Measurements from ENCODE around the gene FAM149B1. TPM values are rescaled to one million over a fixed set of nuclear protein-coding genes. Genes with fewer than 3 reads are reported as not detected.

The FAM149B1 gene
- total RNA-seq, 4 donors from 2014 or later, result 12.4 to 21.7 (median 16.3) TPM

- intact Hi-C loops (cut with DNase I; ENCODE audit: low total_unique reads), result no loop called here
- 76 to 79% methylated on average over 2 of the region's 2 CpGs for WGBS, 2 donors
- DNase-seq (ENCODE audit: low spot score in 2 of 2), result no peak
- no peak overlapping the region for H3K4me3 ChIP-seq (ENCODE audit: low read depth, poor library complexity, severe bottlenecking)
- no peak for TF ChIP-seq POLR2A (IDR thresholded peaks at IDR 0.05)
- TF ChIP-seq CTCF (IDR thresholded peaks at IDR 0.05), result no peak
These were observed 947 bp upstream of the FAM149B1 start for GRCh38 chr10:73166972-73167371.

GRCh38 chr10:73167458-73167782 is 499 bp upstream of the FAM149B1 start:
- whole genome bisulfite sequencing, 2 donors, result 2 to 7% methylated on average over 5 of the region's 5 CpGs
- intact Hi-C loops (cut with DNase I; ENCODE audit: low total_unique reads), result no loop called here
- no peak for DNase-seq (ENCODE audit: low spot score in 2 of 2)
- peak overlapping the region; percentile 84 for H3K4me3 ChIP-seq (ENCODE audit: low read depth, poor library complexity, severe bottlenecking)
- no peak for TF ChIP-seq CTCF (IDR thresholded peaks at IDR 0.05)
- no peak for TF ChIP-seq POLR2A (IDR thresholded peaks at IDR 0.05)

GRCh38 chr10:73168465-73168803 is 515 bp downstream of the FAM149B1 start:
- TF ChIP-seq CTCF (IDR thresholded peaks at IDR 0.05) (no peak), POLR2A (IDR thresholded peaks at IDR 0.05) (no peak)
- 0% methylated on average over 6 of the region's 6 CpGs for WGBS, 2 donors
- H3K4me3 ChIP-seq (ENCODE audit: low read depth, poor library complexity, severe bottlenecking), result peak overlapping the region; percentile 84
- intact Hi-C loops (cut with DNase I; ENCODE audit: low total_unique reads), result no loop called here
- DNase-seq (ENCODE audit: low spot score in 2 of 2), result no peak

GRCh38 chr10:73169320-73169719 is 1.4 kb downstream of the FAM149B1 start:
- no peak for TF ChIP-seq POLR2A (IDR thresholded peaks at IDR 0.05)
- TF ChIP-seq CTCF (IDR thresholded peaks at IDR 0.05), result no peak
- WGBS, 2 donors, result 96 to 99% methylated on average over 3 of the region's 3 CpGs
- intact Hi-C loops (cut with DNase I; ENCODE audit: low total_unique reads), result no loop called here
- H3K4me3 ChIP-seq (ENCODE audit: low read depth, poor library complexity, severe bottlenecking), result no peak overlapping the region
- DNase-seq (ENCODE audit: low spot score in 2 of 2), result no peak

GRCh38 chr10:73172867-73173266 is 4.9 kb downstream of the FAM149B1 start:
- no peak for DNase-seq (ENCODE audit: low spot score in 2 of 2)
- TF ChIP-seq CTCF (IDR thresholded peaks at IDR 0.05) (no peak), POLR2A (IDR thresholded peaks at IDR 0.05) (no peak)
- intact Hi-C loops (cut with DNase I; ENCODE audit: low total_unique reads), result no loop called here
- H3K4me3 ChIP-seq (ENCODE audit: low read depth, poor library complexity, severe bottlenecking), result no peak overlapping the region

GRCh38 chr10:73174148-73174925 is 6.4 kb downstream of the FAM149B1 start:
- TF ChIP-seq POLR2A (IDR thresholded peaks at IDR 0.05) (no peak), CTCF (IDR thresholded peaks at IDR 0.05) (no peak)
- no peak for DNase-seq (ENCODE audit: low spot score in 2 of 2)
- 98 to 100% methylated on average over 1 of the region's 1 CpG for WGBS, 2 donors
- intact Hi-C loops (cut with DNase I; ENCODE audit: low total_unique reads), result no loop called here
- no peak overlapping the region for H3K4me3 ChIP-seq (ENCODE audit: low read depth, poor library complexity, severe bottlenecking)
